Adrenal gland (tissue), 12 donors: Measurements from ENCODE around the gene MXRA8. TPM values are rescaled to one million over a fixed set of nuclear protein-coding genes. Genes with fewer than 3 reads are reported as not detected.

Experiments used
- DNase-seq, 7 donors: peaks; one replicate each; pipeline ENCODE4 v3.0.0-alpha.2; 2019 to 2020
- H3K27ac ChIP-seq, 5 donors: fragments of 200-600 bp; sonication (generic) in 4 of 5; 1 replicate in 3 of 5; 2 replicates in 2 of 5; pipeline versions ENCODE4 v1.5.1 to v1.8.0; 2016 to 2020; ENCODE audit warnings: mild to moderate bottlenecking in 1 of 5
- H3K27me3 ChIP-seq: fragments of 200-600 bp; 2 replicates; pipeline ENCODE4 v1.8.0; 2021
- H3K36me3 ChIP-seq, 2 donors: fragments of 200-600 bp; replicated peaks in 1 of 2; 1 replicate in 1 of 2; 2 replicates in 1 of 2; pipeline versions ENCODE4 v1.5.1 to v1.8.0; 2018 to 2022
- H3K4me1 ChIP-seq, 2 donors: fragments of 200-600 bp; replicated peaks in 1 of 2; 1 replicate in 1 of 2; 2 replicates in 1 of 2; pipeline versions ENCODE4 v1.5.1 to v1.8.0; 2018 to 2021
- H3K4me3 ChIP-seq, 4 donors: fragments of 200-600 bp; sonication (generic) in 3 of 4; one replicate each; pipeline ENCODE4 v1.5.1; 2016 to 2018
- H3K9me3 ChIP-seq, 3 donors: fragments of 200-600 bp; sonication (generic) in 1 of 3; replicated peaks in 1 of 3; 1 replicate in 2 of 3; 2 replicates in 1 of 3; pipeline versions ENCODE4 v1.5.1 to v1.8.0; 2016 to 2021
- POLR2A ChIP-seq, 2 donors: fragments of 450-650 bp; IDR thresholded peaks; one replicate each; pipeline ENCODE4 v1.6.1; 2017; ENCODE audit warnings: antibody characterized with exemption in 2 of 2, mild to moderate bottlenecking in 2 of 2, moderate library complexity in 1 of 2
- WGBS, 4 donors: extraction: QIAGEN DNeasy Blood & Tissue Kit in 2 of 4; methylation state at CpG; one replicate each; pipeline versions ENCODE4 v1.1.5 to v1.1.7; 2013 to 2017; 5-methylcytosine and 5-hydroxymethylcytosine counted together
- intact Hi-C, 2 donors: fragments of 100-400 bp; cut with DNase I; formaldehyde crosslinking; loops; one replicate each; pipeline versions ENCODE4 v1.14.1 to v1.15.0; 2022 to 2023
- polyA plus RNA-seq, 3 donors: library from polyadenylated mRNA; stranded (reverse); fragments of 200-250 nt in 2 of 3; fragments of 350-450 nt in 1 of 3; fragmentation: Illumina TruSeq in 1 of 3; extraction: RNeasy Lipid Tissue Mini Kit (QIAGEN cat#74804) in 1 of 3; gene quantifications; one replicate each; pipeline ENCODE4 v1.2.3, GENCODE V29; 2013 to 2014
- total RNA-seq, 9 donors: library from RNA; depleted of rRNA in 4 of 9; stranded (reverse); fragments of >200 nt in 4 of 9; fragments of 120-200 nt in 1 of 9; fragmentation: NEBNext Ultra II Directional in 1 of 9; extraction: Animal tissue kit (Norgen Biotek cat#: 25700) in 1 of 9; gene quantifications; one replicate each; pipeline versions ENCODE4 v1.1.0 to v1.2.4, GENCODE V29; 2013 to 2023
- TF ChIP-seq, protein P1 (sequence below), 6 experiments: fragments of 450-650 bp in 4 of 6; fragments of 200-600 bp in 2 of 6; sonication (generic) in 1 of 6; IDR thresholded peaks; 1 replicate in 5 of 6; 2 replicates in 1 of 6; pipeline versions ENCODE4 v1.5.1 to v1.8.0; 2016 to 2021; ENCODE audit warnings: antibody characterized with exemption in 6 of 6, mild to moderate bottlenecking in 2 of 6, moderate library complexity in 1 of 6
- donor health status: healthy with polysubstance abuse.
- donor health status: Bipolar disorder and iron deficiency.
- donor health status: DM: yes; HTN: yes; CAD: no.
- donor health status: DM: no; HTN: no; CAD: no.
- donor health status: DM: no; HTN: no; CAD: no.
- donor health status: DM: yes; HTN: yes; CAD: no.

Gene MXRA8
- total and polyA plus RNA-seq, 12 donors, result 8.4 to 104 (median 46.6) TPM

DNA sequence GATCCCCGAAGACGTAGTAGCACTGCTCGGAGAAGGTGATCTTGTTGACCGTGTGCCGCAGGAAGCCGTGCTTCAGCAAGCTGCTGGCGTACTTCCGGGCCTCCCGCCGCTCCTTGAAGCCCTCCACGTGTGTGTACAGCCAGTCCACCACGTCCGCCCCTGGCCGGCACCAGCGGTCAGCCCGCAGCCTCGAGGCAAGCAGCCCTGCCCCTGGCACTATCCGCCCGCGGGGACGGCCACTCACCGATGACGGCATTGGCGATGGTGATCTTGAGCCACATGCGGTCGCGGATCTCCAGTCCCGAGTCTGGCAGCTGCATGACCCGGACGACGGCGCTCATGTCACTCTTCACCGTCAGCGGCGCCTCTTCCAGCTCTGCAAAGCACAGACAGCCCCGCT, 20.1 kb downstream of the MXRA8 start:
- H3K4me1 ChIP-seq, result no peaks in the 10 kb centered on the region
- peaks cover 0 to 25% of the 10 kb centered on the region in 2 donors for H3K36me3 ChIP-seq
- intact Hi-C loops, result no loop called here
- H3K27ac ChIP-seq, result no peak overlapping the region
- no peak overlapping the region for H3K4me3 ChIP-seq
- no peaks in the 10 kb centered on the region for H3K27me3 ChIP-seq
- TF ChIP-seq, protein P1, sequence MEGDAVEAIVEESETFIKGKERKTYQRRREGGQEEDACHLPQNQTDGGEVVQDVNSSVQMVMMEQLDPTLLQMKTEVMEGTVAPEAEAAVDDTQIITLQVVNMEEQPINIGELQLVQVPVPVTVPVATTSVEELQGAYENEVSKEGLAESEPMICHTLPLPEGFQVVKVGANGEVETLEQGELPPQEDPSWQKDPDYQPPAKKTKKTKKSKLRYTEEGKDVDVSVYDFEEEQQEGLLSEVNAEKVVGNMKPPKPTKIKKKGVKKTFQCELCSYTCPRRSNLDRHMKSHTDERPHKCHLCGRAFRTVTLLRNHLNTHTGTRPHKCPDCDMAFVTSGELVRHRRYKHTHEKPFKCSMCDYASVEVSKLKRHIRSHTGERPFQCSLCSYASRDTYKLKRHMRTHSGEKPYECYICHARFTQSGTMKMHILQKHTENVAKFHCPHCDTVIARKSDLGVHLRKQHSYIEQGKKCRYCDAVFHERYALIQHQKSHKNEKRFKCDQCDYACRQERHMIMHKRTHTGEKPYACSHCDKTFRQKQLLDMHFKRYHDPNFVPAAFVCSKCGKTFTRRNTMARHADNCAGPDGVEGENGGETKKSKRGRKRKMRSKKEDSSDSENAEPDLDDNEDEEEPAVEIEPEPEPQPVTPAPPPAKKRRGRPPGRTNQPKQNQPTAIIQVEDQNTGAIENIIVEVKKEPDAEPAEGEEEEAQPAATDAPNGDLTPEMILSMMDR (IDR thresholded peaks at IDR 0.05), result no peak
- TF ChIP-seq POLR2A (IDR thresholded peaks at IDR 0.05), result no peak
- DNase-seq, result no peak
- H3K9me3 ChIP-seq, result no peaks in the 10 kb centered on the region
- WGBS, 4 donors, result 91 to 96% (median 95%) methylated on average over 17 to 36 of the region's 36 CpGs

DNA sequence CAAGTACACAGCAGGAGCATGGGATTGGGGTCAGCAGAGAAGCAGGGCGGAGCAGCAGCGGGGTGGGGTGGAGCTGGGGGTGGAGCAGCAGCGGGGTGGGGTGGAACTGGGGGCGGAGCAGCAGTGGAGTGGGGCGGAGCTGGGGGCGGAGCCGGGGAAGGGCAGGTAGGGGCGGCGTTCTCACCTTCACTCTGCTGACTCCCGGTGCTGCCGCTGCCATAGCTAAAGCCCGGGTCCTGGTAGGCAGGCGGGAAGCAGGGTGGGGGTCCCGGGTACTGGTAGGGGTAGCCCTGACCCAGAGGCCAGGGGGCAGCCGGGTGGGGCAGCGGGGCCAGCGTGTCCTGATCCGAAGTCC, 20.6 kb downstream of the MXRA8 start:
- intact Hi-C loops, result no loop called here
- no peak overlapping the region for H3K4me3 ChIP-seq
- no peaks in the 10 kb centered on the region for H3K9me3 ChIP-seq
- H3K27ac ChIP-seq, result no peak overlapping the region
- WGBS, 4 donors, result 77 to 85% (median 80%) methylated on average over 3 to 18 of the region's 18 CpGs
- H3K4me1 ChIP-seq, result no peaks in the 10 kb centered on the region
- no peaks in the 10 kb centered on the region for H3K27me3 ChIP-seq
- peaks cover 0 to 25% of the 10 kb centered on the region in 2 donors for H3K36me3 ChIP-seq
- no peak for TF ChIP-seq POLR2A (IDR thresholded peaks at IDR 0.05)
- TF ChIP-seq, protein P1 (IDR thresholded peaks at IDR 0.05), result no peak
- DNase-seq, result no peak

DNA sequence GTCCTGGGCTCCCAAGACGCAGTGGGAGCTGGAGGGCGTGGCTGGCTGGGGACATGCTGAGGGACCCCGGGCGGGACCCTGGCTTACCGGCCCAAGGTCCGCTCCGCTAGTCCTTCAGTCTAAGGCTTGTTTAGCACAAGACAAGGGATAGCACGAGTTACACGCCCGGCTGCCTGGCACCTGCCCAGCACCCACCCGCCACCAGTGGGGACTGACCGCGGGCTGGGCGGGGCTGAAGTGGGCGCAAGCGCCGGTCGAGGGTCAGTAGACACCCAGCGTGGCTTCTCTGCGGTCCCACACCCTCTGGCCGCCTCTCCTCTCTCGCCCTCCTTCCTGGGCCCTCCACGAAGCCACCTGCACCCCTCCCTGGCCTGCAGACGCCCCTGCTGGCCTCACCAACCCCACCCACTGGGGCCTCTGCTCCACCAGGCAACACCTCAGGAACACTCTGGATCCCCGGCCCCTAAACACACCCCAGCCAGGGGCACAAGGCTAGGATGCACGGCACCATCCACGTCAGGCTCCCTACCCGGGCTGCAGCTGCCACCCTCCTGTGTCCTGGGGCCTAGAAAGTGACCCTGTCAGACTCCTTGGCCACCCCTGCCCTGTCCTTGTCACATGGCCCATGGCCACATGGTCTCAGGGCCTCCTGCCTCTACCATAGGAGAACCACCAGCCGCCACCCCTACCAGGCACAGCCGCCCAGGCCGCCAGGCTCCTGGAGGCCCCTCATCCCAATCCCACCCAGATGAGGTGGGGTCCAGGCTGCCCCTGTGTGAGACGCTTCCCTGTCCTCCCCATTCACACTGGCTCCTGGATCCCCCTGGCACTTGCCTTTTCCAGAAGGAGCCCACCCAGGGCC, 21.2 kb downstream of the MXRA8 start:
- intact Hi-C loops, result no loop called here
- no peak for DNase-seq
- 93 to 97% (median 95%) methylated on average over 14 to 32 of the region's 32 CpGs for WGBS, 4 donors
- TF ChIP-seq, protein P1 (IDR thresholded peaks at IDR 0.05), result no peak
- TF ChIP-seq POLR2A (IDR thresholded peaks at IDR 0.05), result no peak
- Histone ChIP-seq H3K4me3 (no peak overlapping the region), H3K4me1 (no peaks in the 10 kb centered on the region), H3K27ac (no peak overlapping the region), H3K36me3 (peaks cover 0 to 25% of the 10 kb centered on the region in 2 donors), H3K27me3 (no peaks in the 10 kb centered on the region), H3K9me3 (no peaks in the 10 kb centered on the region)

DNA sequence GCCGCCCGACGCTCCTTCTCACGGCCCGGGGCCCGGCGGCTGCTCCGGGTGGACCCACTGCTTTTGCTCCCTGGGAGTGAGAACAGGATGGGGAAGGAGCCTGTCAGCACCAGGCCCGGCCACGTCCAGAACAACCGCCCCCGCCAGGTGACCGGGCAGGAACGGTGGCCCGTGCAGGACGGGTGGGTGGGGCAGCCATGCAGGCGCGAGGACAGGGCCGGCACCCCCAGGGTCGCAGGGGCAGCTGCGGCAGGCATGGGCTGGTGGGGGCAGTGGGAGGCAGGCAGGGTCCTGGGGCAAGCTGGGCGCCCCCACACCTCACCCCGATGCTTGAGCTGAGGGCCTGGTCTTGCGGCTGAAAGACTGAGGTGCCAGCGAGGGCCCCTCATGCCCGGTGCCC, 21.9 kb downstream of the MXRA8 start:
- Histone ChIP-seq H3K9me3 (no peaks in the 10 kb centered on the region), H3K27ac (no peak overlapping the region), H3K4me3 (no peak overlapping the region), H3K36me3 (peaks cover 0 to 25% of the 10 kb centered on the region in 2 donors), H3K4me1 (peaks cover 0 to 1% of the 10 kb centered on the region in 2 donors), H3K27me3 (no peaks in the 10 kb centered on the region)
- no peak for DNase-seq
- TF ChIP-seq POLR2A (IDR thresholded peaks at IDR 0.05), result no peak
- TF ChIP-seq, protein P1 (IDR thresholded peaks at IDR 0.05), result no peak
- intact Hi-C loops, result no loop called here
- WGBS, 4 donors, result 92 to 98% (median 93%) methylated on average over 6 to 26 of the region's 26 CpGs; no CpG with 5 or more reads in 1 of the 4 donors
